ENCODE measurements around the gene GPANK1.

GPANK1 gene

DNA sequence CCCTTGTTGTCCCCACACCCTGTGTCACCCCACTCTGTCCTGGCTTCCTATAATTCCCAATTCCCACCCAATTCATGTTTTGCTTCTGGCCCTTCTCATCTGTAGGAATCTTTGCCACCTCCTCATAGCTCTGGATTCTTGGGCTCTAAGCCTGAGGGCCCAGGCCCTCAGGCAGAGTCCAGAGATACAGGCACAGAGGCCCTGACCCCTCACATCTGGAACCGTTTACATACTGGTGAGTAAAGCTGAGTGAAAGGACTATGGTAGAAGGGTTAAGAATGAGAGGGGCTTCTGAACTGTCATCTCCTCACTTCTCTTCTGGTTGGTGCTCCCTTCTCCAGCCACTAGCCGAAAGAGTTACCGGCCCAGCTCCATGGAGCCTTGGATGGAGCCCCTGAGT, 30.7 kb downstream of the GPANK1 start:
- no peak overlapping the region for H3K27ac ChIP-seq (ENCODE audit: low read depth, low read length)
- peaks cover 96% of the 10 kb centered on the region for H3K36me3 ChIP-seq (ENCODE audit: control insufficient read depth, insufficient read depth, low read length)
- no peaks in the 10 kb centered on the region for H3K27me3 ChIP-seq (ENCODE audit: control insufficient read depth, insufficient read depth, low read length)
- H3K4me3 ChIP-seq (ENCODE audit: low read depth, low read length), result no peak overlapping the region
- no peaks in the 10 kb centered on the region for H3K4me1 ChIP-seq (ENCODE audit: control insufficient read depth, insufficient read depth, low read length)
- no peaks in the 10 kb centered on the region for H3K9me3 ChIP-seq (ENCODE audit: control insufficient read depth, insufficient read depth, low read depth, low read length)
- no peak overlapping the region for H3K9ac ChIP-seq (ENCODE audit: low read length)

DNA sequence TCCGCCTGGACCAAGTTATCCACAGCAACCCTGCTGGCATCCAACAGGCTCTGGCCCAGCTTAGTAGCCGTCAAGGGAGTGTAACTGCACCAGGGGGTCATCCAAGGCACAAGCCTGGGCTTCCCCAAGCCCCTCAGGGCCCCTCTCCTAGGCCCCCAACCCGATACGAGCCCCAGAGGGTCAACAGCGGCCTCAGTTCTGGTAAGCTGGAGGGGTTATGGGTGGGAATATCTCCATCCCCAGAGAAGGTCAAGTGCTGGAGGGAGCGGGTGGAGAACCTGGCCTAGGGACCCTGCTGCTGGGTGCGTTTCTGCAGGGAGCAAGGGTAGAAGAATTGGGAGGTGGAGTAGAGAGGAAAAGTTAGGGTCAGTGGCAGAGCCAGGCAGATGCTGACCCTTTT, 31.4 kb downstream of the GPANK1 start:
- Histone ChIP-seq H3K4me1 (ENCODE audit: control insufficient read depth, insufficient read depth, low read length) (no peaks in the 10 kb centered on the region), H3K27ac (ENCODE audit: low read depth, low read length) (no peak overlapping the region), H3K4me3 (ENCODE audit: low read depth, low read length) (no peak overlapping the region), H3K27me3 (ENCODE audit: control insufficient read depth, insufficient read depth, low read length) (no peaks in the 10 kb centered on the region), H3K9me3 (ENCODE audit: control insufficient read depth, insufficient read depth, low read depth, low read length) (no peaks in the 10 kb centered on the region), H3K9ac (ENCODE audit: low read length) (no peak overlapping the region), H3K36me3 (ENCODE audit: control insufficient read depth, insufficient read depth, low read length) (peaks cover 97% of the 10 kb centered on the region)

DNA sequence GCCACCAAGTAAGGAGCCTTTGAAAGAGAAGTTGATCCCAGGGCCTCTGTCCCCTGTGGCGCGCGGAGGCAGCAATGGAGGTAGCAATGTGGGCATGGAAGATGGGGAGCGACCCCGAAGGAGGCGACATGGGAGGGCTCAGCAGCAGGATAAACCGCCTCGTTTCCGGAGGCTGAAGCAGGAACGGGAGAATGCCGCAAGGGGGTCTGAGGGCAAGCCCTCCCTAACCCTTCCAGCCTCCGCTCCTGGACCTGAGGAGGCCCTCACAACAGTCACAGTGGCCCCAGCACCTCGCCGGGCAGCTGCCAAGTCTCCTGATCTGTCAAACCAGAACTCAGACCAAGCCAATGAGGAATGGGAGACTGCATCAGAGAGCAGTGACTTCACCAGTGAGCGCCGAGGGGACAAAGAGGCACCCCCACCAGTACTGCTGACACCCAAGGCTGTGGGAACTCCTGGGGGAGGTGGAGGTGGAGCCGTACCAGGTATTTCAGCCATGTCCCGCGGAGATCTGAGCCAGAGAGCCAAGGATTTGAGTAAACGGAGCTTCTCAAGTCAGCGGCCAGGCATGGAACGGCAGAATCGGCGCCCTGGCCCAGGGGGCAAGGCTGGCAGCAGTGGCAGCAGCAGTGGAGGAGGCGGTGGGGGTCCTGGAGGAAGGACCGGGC, 32.4 kb downstream of the GPANK1 start:
- Histone ChIP-seq H3K4me3 (ENCODE audit: low read depth, low read length) (no peak overlapping the region), H3K4me1 (ENCODE audit: control insufficient read depth, insufficient read depth, low read length) (no peaks in the 10 kb centered on the region), H3K27me3 (ENCODE audit: control insufficient read depth, insufficient read depth, low read length) (no peaks in the 10 kb centered on the region), H3K36me3 (ENCODE audit: control insufficient read depth, insufficient read depth, low read length) (peaks cover 99% of the 10 kb centered on the region), H3K9ac (ENCODE audit: low read length) (no peak overlapping the region), H3K27ac (ENCODE audit: low read depth, low read length) (no peak overlapping the region), H3K9me3 (ENCODE audit: control insufficient read depth, insufficient read depth, low read depth, low read length) (no peaks in the 10 kb centered on the region)

DNA sequence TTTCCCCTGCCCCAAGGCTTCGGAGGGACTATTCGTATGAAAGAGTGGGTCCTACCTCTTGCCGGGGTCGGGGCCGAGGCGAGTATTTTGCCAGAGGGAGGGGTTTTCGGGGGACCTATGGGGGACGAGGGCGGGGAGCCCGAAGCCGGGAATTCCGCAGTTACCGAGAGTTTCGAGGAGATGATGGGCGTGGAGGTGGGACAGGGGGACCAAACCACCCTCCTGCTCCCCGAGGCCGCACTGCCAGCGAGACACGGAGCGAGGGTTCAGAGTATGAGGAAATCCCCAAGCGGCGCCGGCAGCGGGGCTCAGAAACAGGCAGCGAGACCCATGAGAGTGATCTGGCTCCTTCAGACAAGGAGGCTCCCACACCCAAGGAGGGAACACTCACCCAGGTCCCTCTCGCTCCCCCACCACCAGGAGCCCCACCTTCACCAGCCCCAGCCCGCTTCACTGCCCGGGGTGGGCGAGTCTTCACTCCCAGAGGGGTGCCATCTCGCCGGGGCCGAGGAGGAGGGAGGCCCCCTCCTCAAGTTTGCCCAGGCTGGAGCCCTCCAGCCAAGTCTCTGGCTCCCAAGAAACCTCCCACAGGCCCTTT, 33.0 kb downstream of the GPANK1 start:
- no peak overlapping the region for H3K27ac ChIP-seq (ENCODE audit: low read depth, low read length)
- no peak overlapping the region for H3K9ac ChIP-seq (ENCODE audit: low read length)
- no peak overlapping the region for H3K4me3 ChIP-seq (ENCODE audit: low read depth, low read length)
- H3K4me1 ChIP-seq (ENCODE audit: control insufficient read depth, insufficient read depth, low read length), result no peaks in the 10 kb centered on the region
- H3K27me3 ChIP-seq (ENCODE audit: control insufficient read depth, insufficient read depth, low read length), result no peaks in the 10 kb centered on the region
- no peaks in the 10 kb centered on the region for H3K9me3 ChIP-seq (ENCODE audit: control insufficient read depth, insufficient read depth, low read depth, low read length)
- H3K36me3 ChIP-seq (ENCODE audit: control insufficient read depth, insufficient read depth, low read length), result peaks cover 100% of the 10 kb centered on the region

DNA sequence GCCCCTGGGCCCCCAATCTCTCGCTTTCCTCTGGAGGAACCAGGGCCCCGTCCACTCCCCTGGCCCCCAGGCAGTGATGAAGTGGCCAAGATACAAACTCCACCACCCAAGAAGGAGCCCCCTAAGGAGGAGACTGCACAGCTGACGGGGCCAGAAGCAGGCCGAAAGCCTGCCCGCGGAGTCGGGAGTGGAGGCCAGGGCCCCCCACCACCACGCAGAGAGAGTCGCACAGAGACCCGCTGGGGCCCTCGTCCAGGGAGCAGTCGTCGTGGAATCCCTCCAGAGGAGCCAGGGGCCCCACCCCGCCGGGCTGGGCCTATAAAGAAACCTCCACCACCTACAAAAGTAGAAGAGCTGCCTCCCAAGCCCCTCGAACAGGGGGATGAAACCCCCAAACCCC, 33.6 kb downstream of the GPANK1 start:
- H3K4me3 ChIP-seq (ENCODE audit: low read depth, low read length), result no peak overlapping the region
- H3K27me3 ChIP-seq (ENCODE audit: control insufficient read depth, insufficient read depth, low read length), result no peaks in the 10 kb centered on the region
- no peaks in the 10 kb centered on the region for H3K4me1 ChIP-seq (ENCODE audit: control insufficient read depth, insufficient read depth, low read length)
- no peak overlapping the region for H3K9ac ChIP-seq (ENCODE audit: low read length)
- H3K27ac ChIP-seq (ENCODE audit: low read depth, low read length), result no peak overlapping the region
- H3K36me3 ChIP-seq (ENCODE audit: control insufficient read depth, insufficient read depth, low read length), result peaks cover 100% of the 10 kb centered on the region
- H3K9me3 ChIP-seq (ENCODE audit: control insufficient read depth, insufficient read depth, low read depth, low read length), result no peaks in the 10 kb centered on the region

DNA sequence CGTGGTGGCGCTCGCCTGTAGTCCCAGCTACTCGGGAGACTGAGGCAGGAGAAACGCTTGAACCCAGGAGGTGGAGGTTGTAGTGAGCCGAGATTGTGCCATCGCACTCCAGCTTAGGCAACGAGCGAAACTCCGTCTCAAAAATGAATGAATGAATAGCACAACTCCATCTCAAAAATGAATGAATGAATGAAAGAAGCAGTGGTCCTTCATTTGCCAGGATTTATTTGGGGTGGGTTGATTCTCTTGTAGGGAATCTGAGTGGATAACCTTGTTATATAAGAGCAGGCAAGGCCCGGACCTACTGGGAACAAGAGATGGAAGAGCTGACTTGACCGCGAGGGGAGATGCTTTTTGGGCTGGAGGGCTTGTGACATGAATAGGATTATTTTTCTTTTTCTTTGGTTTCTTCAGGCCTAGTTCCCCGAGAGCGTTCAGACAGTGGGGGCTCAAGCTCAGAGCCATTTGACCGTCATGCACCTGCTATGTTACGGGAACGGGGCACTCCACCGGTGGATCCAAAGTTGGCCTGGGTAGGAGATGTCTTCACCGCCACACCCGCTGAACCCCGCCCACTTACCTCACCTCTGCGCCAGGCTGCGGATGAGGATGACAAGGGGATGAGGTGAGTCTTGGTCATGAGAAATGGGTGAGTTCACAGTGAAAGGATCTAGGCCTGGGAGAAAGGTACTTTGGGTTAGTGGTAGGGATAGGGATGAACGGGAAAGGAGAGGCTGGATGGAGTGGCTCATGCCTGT, 34.4 kb downstream of the GPANK1 start:
- H3K27me3 ChIP-seq (ENCODE audit: control insufficient read depth, insufficient read depth, low read length), result no peaks in the 10 kb centered on the region
- no peak overlapping the region for H3K9ac ChIP-seq (ENCODE audit: low read length)
- H3K4me3 ChIP-seq (ENCODE audit: low read depth, low read length), result no peak overlapping the region
- H3K4me1 ChIP-seq (ENCODE audit: control insufficient read depth, insufficient read depth, low read length), result no peaks in the 10 kb centered on the region
- H3K9me3 ChIP-seq (ENCODE audit: control insufficient read depth, insufficient read depth, low read depth, low read length), result no peaks in the 10 kb centered on the region
- H3K27ac ChIP-seq (ENCODE audit: low read depth, low read length), result no peak overlapping the region
- peaks cover 100% of the 10 kb centered on the region for H3K36me3 ChIP-seq (ENCODE audit: control insufficient read depth, insufficient read depth, low read length)

DNA sequence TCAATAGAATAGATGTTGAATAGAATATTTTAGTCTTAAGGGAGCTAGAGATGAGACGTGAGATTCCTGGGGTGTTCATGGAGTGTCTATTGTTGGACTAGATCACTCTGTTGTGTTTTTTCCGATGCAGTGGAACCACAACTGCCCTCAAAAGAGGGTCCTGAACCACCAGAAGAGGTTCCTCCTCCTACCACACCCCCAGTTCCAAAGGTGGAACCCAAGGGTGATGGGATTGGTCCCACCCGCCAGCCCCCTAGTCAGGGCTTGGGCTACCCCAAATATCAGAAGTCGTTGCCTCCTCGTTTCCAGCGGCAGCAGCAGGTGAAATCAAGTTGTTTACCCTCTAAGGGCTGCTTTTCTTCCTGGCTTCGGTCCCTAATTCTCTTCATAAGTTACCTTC, 35.8 kb downstream of the GPANK1 start:
- H3K4me3 ChIP-seq (ENCODE audit: low read depth, low read length), result no peak overlapping the region
- H3K36me3 ChIP-seq (ENCODE audit: control insufficient read depth, insufficient read depth, low read length), result peaks cover 100% of the 10 kb centered on the region
- no peaks in the 10 kb centered on the region for H3K9me3 ChIP-seq (ENCODE audit: control insufficient read depth, insufficient read depth, low read depth, low read length)
- H3K27me3 ChIP-seq (ENCODE audit: control insufficient read depth, insufficient read depth, low read length), result no peaks in the 10 kb centered on the region
- H3K4me1 ChIP-seq (ENCODE audit: control insufficient read depth, insufficient read depth, low read length), result no peaks in the 10 kb centered on the region
- H3K27ac ChIP-seq (ENCODE audit: low read depth, low read length), result no peak overlapping the region
- H3K9ac ChIP-seq (ENCODE audit: low read length), result no peak overlapping the region

DNA sequence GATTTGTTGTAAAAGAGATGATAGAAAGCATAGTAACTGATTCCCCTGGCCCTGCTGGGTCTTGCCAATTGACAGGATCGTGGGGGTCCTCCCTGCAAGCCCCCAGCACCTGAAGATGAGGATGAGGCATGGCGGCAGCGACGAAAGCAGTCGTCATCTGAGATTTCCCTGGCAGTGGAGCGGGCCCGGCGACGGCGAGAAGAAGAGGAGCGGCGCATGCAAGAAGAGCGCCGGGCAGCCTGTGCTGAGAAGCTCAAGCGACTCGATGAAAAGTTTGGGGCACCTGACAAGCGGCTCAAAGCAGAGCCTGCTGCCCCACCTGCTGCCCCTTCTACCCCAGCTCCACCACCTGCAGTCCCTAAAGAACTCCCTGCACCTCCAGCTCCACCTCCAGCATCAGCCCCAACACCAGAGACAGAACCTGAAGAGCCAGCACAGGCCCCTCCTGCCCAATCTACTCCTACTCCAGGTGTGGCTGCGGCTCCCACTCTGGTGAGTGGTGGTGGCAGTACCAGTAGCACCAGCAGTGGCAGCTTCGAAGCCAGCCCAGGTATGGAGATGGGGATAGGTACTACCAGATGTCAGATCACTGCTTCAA, 37.0 kb downstream of the GPANK1 start:
- Histone ChIP-seq H3K36me3 (ENCODE audit: control insufficient read depth, insufficient read depth, low read length) (peaks cover 100% of the 10 kb centered on the region), H3K4me3 (ENCODE audit: low read depth, low read length) (no peak overlapping the region), H3K27me3 (ENCODE audit: control insufficient read depth, insufficient read depth, low read length) (no peaks in the 10 kb centered on the region), H3K9me3 (ENCODE audit: control insufficient read depth, insufficient read depth, low read depth, low read length) (no peaks in the 10 kb centered on the region), H3K27ac (ENCODE audit: low read depth, low read length) (no peak overlapping the region), H3K9ac (ENCODE audit: low read length) (no peak overlapping the region), H3K4me1 (ENCODE audit: control insufficient read depth, insufficient read depth, low read length) (no peaks in the 10 kb centered on the region)

DNA sequence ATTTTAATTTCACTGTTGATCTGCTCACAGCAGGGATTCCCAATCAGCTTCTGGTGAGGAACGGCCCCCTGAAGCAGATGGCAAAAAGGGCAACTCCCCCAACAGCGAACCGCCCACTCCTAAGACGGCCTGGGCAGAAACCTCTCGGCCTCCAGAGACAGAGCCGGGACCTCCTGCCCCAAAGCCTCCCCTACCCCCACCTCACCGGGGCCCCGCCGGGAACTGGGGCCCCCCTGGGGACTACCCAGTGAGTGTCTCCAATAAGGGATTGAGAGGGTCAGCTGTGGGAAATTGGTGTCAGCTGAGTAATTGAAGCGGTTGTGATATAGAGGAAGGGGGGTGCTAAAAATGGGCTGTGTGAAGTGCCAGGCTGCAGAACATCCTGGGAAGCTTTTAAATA, 37.8 kb downstream of the GPANK1 start:
- H3K27ac ChIP-seq (ENCODE audit: low read depth, low read length), result no peak overlapping the region
- H3K9ac ChIP-seq (ENCODE audit: low read length), result no peak overlapping the region
- H3K36me3 ChIP-seq (ENCODE audit: control insufficient read depth, insufficient read depth, low read length), result peaks cover 100% of the 10 kb centered on the region
- H3K27me3 ChIP-seq (ENCODE audit: control insufficient read depth, insufficient read depth, low read length), result no peaks in the 10 kb centered on the region
- H3K9me3 ChIP-seq (ENCODE audit: control insufficient read depth, insufficient read depth, low read depth, low read length), result no peaks in the 10 kb centered on the region
- peaks cover 6% of the 10 kb centered on the region for H3K4me1 ChIP-seq (ENCODE audit: control insufficient read depth, insufficient read depth, low read length)
- H3K4me3 ChIP-seq (ENCODE audit: low read depth, low read length), result no peak overlapping the region

DNA sequence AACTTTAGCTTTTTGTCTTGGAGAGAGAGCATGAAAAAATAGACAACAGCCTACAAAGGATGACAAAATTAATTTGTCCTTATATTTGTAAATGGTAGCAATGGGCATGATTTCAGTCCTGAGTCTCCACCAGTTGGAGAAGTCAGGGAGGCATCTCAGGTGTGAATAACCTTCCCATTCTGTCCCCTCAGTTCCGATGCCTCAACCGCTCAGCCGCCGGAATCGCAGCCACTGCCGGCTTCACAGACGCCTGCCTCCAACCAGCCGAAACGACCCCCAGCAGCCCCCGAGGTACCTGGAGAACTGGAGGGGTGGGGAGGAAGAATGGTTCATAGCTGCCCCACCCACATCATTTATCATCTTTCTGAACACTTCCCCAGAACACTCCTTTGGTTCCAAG, 40.7 kb downstream of the GPANK1 start:
- Histone ChIP-seq H3K36me3 (ENCODE audit: control insufficient read depth, insufficient read depth, low read length) (peaks cover 80% of the 10 kb centered on the region), H3K27me3 (ENCODE audit: control insufficient read depth, insufficient read depth, low read length) (no peaks in the 10 kb centered on the region), H3K27ac (ENCODE audit: low read depth, low read length) (no peak overlapping the region), H3K9ac (ENCODE audit: low read length) (no peak overlapping the region), H3K9me3 (ENCODE audit: control insufficient read depth, insufficient read depth, low read depth, low read length) (no peaks in the 10 kb centered on the region), H3K4me1 (ENCODE audit: control insufficient read depth, insufficient read depth, low read length) (peaks cover 6% of the 10 kb centered on the region), H3K4me3 (ENCODE audit: low read depth, low read length) (no peak overlapping the region)

DNA sequence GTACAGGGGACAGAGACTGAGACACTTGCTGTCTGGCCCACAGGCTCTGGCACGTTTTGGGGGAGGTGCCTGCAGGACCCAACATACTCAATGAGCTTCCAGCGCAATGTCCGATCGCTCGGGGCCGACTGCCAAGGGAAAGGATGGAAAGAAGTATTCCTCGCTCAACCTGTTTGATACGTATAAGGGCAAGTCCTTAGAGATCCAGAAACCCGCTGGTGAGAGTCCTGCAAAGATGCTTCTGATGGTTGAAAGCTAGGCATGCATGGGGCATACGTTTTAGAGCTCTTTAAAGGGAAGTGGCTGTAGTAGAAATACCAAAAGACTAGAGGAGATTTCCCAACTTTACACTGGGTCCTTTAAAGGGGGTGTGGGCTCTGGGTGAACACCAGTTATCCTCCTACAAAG, 42.1 kb downstream of the GPANK1 start:
- Histone ChIP-seq H3K9ac (ENCODE audit: low read length) (no peak overlapping the region), H3K27me3 (ENCODE audit: control insufficient read depth, insufficient read depth, low read length) (no peaks in the 10 kb centered on the region), H3K27ac (ENCODE audit: low read depth, low read length) (no peak overlapping the region), H3K36me3 (ENCODE audit: control insufficient read depth, insufficient read depth, low read length) (peaks cover 66% of the 10 kb centered on the region), H3K4me1 (ENCODE audit: control insufficient read depth, insufficient read depth, low read length) (peaks cover 6% of the 10 kb centered on the region), H3K4me3 (ENCODE audit: low read depth, low read length) (peak overlapping the region; percentile 74), H3K9me3 (ENCODE audit: control insufficient read depth, insufficient read depth, low read depth, low read length) (no peaks in the 10 kb centered on the region)

All from HUES6 (cell line).